Measurements from ENCODE around the gene CNR2. TPM values are rescaled to one million over a fixed set of nuclear protein-coding genes. Genes with fewer than 3 reads are reported as not detected.
A peak's percentile ranks its signal among the peaks of the same experiment; 100 is the strongest.
"Not testable (repeated sequence)": the region's sequence is repeated elsewhere in the genome, so short reads cannot be mapped to it uniquely, and the experiment has no call there.

The CNR2 gene
- total RNA-seq, 1 donor from 2014 or later = not detected

- DNase-seq (ENCODE audit: low spot score in 2 of 2, unreplicated experiment in 2 of 2) = no peak
- Mint-ChIP-seq H3K36me3 (peaks cover 31% of the 10 kb centered on the region), H3K4me3 (no peak overlapping the region), H3K27me3 (ENCODE audit: low read depth) (peaks cover 11% of the 10 kb centered on the region), H3K9me3 (peaks cover 15% of the 10 kb centered on the region), H3K4me1 (no peaks in the 10 kb centered on the region), H3K27ac (no peak overlapping the region)
- TF ChIP-seq CTCF (IDR thresholded peaks at IDR 0.05; ENCODE audit: unreplicated experiment) = no peak
Observed at GRCh38 chr1:23845163-23845562, 68.0 kb downstream of the CNR2 start.

GRCh38 chr1:23843644-23844043 lies 69.5 kb downstream of the CNR2 start:
- no peak overlapping the region for H3K27ac Mint-ChIP-seq
- H3K9me3 Mint-ChIP-seq = peaks cover 15% of the 10 kb centered on the region
- H3K36me3 Mint-ChIP-seq = peaks cover 28% of the 10 kb centered on the region
- no peak for TF ChIP-seq CTCF (IDR thresholded peaks at IDR 0.05; ENCODE audit: unreplicated experiment)
- peaks cover 12% of the 10 kb centered on the region for H3K27me3 Mint-ChIP-seq (ENCODE audit: low read depth)
- no peak for DNase-seq (ENCODE audit: low spot score in 2 of 2, unreplicated experiment in 2 of 2)
- no peak overlapping the region for H3K4me3 Mint-ChIP-seq
- peaks cover under 1% of the 10 kb centered on the region for H3K4me1 Mint-ChIP-seq

- DNase-seq (ENCODE audit: low spot score in 2 of 2, unreplicated experiment in 2 of 2) = peak; percentile 30 to 72
- peak overlapping the region; percentile 71 for H3K4me3 Mint-ChIP-seq
- H3K4me1 Mint-ChIP-seq = peaks cover 10% of the 10 kb centered on the region
- H3K36me3 Mint-ChIP-seq = no peaks in the 10 kb centered on the region
- TF ChIP-seq CTCF (IDR thresholded peaks at IDR 0.05; ENCODE audit: unreplicated experiment) = no peak
- H3K9me3 Mint-ChIP-seq = no peaks in the 10 kb centered on the region
- H3K27me3 Mint-ChIP-seq (ENCODE audit: low read depth) = peaks cover 31% of the 10 kb centered on the region
- H3K27ac Mint-ChIP-seq = peak overlapping the region; percentile 53
Observed at GRCh38 chr1:23838401-23838866, 74.7 kb downstream of the CNR2 start.

- H3K27me3 Mint-ChIP-seq (ENCODE audit: low read depth) = peaks cover 31% of the 10 kb centered on the region
- H3K4me1 Mint-ChIP-seq = peaks cover 10% of the 10 kb centered on the region
- H3K27ac Mint-ChIP-seq = peak overlapping the region; percentile 53
- peak overlapping the region; percentile 71 for H3K4me3 Mint-ChIP-seq
- no peaks in the 10 kb centered on the region for H3K9me3 Mint-ChIP-seq
- TF ChIP-seq CTCF (IDR thresholded peaks at IDR 0.05; ENCODE audit: unreplicated experiment) = no peak
- peak in 1 of 2 experiments; percentile 38 for DNase-seq (ENCODE audit: low spot score in 2 of 2, unreplicated experiment in 2 of 2)
- H3K36me3 Mint-ChIP-seq = no peaks in the 10 kb centered on the region
Observed at GRCh38 chr1:23837908-23838307, 75.3 kb downstream of the CNR2 start.

GRCh38 chr1:23836037-23836436 lies 77.1 kb downstream of the CNR2 start:
- H3K9me3 Mint-ChIP-seq = no peaks in the 10 kb centered on the region
- no peak overlapping the region for H3K27ac Mint-ChIP-seq
- peaks cover 10% of the 10 kb centered on the region for H3K4me1 Mint-ChIP-seq
- peaks cover 21% of the 10 kb centered on the region for H3K27me3 Mint-ChIP-seq (ENCODE audit: low read depth)
- no peak overlapping the region for H3K4me3 Mint-ChIP-seq
- DNase-seq (ENCODE audit: low spot score in 2 of 2, unreplicated experiment in 2 of 2) = no peak
- no peak for TF ChIP-seq CTCF (IDR thresholded peaks at IDR 0.05; ENCODE audit: unreplicated experiment)
- H3K36me3 Mint-ChIP-seq = no peaks in the 10 kb centered on the region

GRCh38 chr1:23834156-23834555 lies 79.0 kb downstream of the CNR2 start:
- not testable (repeated sequence) for DNase-seq (ENCODE audit: low spot score in 2 of 2, unreplicated experiment in 2 of 2); H3K9me3 Mint-ChIP-seq; H3K4me3 Mint-ChIP-seq; H3K36me3 Mint-ChIP-seq; H3K27ac Mint-ChIP-seq
- peaks cover 21% of the 10 kb centered on the region for H3K27me3 Mint-ChIP-seq (ENCODE audit: low read depth)
- peaks cover 10% of the 10 kb centered on the region for H3K4me1 Mint-ChIP-seq
